Stimulated activated naive CD4-positive, alpha-beta T cell (primary cell): Measurements from ENCODE around the gene LHPP.

ENCODE experiments used
- DNase-seq, 6 experiments: peaks; one replicate each; lab custom pipeline; 2025; lab: John Stamatoyannopoulos, UW

The LHPP gene

DNA sequence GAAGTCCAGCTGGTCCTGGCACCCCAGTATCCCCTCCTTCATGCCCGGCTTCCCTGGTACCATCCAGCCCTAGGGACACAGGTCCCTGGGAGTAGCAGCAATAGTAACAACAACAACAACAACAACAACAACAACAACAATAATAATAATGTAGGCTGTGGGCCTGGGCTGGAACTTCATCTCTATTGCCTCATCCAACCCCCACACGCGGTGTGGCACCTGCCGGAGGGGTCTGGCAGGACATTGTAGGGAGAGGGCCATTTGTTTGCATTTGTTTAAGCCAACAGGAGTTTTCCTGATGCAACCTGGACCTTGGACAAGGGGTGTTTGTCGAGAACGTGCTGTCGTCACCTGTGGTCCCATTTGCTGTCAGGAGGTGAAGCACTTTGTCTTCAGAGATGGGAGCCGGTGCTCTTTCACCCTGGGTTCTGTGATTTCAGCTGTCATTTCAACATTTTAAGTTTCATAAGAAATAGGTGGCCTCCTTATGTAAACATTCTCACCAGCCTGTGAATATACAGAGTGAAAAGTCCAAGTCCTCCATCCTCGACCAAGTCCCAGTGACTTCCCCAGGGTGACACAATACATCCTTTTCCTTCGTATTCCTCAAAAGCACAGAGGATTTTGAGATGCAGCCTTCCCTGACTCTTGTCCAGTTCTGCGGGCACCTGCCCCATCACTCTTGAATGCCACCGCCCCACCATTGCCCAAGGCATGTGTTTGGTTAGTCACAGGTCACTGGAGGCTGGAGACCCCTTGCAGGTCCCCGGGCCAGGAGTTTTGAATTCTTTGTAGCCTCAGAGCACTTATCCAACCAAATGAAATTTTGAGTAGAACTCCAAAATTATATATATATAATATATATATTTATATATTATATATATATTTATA is 9.2 kb downstream of the LHPP start:
- no peak for DNase-seq

DNA sequence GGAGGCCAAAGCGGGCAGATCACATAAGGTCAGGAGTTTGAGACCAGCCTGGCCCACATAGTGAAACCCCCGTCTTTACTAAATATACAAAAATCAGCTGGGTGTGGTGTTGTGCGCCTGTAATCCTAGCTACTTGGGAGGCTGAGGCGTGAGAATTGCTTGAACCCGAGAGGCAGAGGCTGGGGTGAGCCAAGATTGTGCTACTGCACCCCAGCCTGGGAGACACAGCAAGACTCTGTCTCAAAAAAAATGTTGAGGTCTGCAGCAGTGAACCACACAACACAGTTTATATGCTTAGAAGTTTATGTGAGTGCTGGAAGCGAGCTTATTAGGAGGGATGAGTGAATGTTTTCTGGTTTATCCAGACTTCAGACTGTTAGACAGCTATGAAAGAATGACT is 10.4 kb downstream of the LHPP start:
- DNase-seq: no peak

DNA sequence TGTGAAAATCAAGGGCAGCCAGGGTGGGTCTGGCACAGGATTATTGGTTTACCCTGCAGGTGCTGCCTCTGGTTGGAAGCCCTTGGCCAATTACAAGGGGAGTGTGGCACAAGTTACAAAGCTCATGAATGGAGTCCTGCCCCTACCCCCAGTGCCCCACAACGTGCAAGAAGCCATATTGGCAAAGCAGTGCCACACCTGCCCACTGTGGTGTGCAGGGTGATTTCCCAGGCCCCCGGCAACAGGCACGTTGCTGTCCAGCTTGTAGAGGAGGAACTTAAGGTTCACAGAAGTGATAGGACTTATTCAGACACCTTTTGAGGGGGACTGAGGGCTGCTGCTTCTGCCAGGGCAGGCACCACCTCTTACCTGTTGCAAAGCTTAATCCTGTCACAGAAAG is 11.4 kb downstream of the LHPP start:
- no peak for DNase-seq

DNA sequence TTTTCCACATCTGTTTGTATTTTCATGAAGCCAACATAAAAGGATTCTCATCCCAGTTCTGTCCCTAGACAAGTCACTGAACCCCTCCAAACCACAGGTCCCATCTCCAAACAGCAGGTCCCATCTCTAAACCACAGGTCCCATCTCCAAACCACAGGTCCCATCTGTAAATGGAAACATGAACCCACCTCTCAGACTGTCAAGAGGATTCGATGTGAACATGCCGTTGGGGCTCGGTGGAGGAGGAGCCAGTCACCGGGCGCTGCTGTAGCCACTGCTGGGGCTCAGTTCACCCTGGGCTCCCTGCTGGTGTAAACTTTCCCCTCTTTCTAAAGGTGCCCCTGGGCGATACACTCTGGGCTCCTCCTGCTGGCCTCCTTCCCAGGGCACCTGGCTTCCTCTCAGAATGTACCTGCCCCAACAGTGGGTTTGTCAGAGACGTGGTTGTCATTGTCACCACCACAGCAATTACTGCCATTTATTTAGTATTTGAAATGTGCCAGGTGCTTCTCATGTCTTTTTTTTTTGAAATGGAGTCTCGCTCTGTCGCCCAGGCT is 13.0 kb downstream of the LHPP start:
- DNase-seq: no peak

DNA sequence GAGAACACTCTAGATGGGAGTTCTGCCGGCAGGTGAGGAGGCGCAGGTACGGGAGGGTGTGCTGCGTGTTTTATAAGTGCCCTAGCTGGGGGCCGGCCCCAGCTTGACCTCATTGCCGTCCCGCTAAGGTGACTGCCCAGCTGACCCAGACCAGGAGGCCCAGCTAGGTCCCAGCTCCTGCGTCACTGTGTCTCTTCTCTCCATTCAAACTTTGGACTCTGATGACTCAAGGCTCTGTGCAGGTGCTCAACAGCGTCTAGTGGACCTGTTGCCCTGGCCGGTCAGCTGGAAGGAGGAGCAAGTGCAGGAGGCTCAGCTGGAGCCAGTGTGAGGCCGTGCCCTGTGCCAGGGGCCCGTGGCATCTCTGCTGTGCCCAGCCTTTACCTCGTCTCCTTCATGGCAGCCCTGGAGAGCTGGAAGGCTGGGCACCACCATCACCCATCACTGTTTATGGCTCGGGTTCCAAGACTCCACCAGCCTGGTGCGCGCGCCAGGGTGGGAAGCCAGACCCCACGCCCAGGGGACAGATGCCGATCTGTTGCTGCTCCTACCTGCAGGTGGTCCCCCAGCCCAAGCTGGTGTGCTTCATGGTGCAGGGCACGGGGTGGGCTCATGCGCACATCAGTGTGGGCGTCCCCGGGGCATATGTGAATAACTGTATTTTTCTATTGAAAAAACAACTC is 14.6 kb downstream of the LHPP start:
- DNase-seq: no peak

DNA sequence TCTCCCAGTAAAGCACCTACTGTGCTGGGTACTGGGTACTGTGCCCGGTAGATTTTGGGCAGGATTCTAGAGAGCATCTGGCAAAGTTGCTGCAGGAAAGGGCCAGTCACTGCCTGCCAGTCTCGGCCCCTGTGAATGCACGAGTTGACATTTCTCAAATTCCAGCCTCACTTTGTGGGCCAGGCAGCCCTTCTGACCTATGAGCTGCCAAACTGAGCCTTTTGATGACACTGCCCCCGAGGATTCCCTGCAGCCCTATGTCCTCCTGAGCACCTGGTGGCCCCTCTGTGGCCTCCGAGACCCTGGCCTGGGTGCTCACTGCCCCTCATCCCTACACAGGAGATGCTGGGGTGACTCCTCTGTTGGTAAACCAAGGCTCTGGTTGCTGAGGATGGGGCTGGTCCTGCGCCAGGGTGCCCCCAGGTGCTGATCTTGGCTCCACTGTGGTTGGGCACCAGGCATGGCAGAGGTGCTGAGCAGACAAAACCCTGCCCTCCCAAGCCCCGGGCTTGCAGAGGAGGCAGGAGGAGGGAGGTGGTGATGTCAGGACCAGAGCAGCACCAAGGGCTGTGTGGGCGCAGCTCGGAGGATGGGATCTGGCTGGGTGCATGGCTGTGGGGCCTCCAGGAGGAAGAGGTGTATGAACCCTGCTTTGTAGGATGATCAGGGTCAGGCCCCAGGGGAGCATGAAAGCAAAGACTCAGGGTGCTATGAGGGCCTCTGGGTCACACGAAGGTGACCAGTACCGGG is 16.2 kb downstream of the LHPP start:
- no peak for DNase-seq

DNA sequence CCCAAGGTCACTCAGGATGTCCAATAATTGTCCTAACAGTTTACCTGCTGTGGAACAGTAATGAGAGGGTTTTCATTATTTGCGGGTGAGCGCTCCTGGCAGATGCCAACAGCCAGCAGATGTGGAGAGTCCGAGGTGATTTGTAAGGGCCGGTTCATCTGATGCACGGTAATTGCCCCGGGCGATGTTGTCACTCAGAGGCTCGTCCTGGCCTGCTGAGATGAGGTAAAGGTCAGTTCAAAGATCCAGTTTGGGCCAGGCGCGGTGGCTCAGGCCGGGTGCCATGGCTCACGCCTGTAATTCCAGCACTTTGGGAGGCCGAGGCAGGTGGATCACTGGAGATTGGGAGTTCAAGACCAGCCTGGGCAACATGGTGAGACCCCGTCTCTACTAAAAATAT is 16.9 kb downstream of the LHPP start:
- DNase-seq: no peak

DNA sequence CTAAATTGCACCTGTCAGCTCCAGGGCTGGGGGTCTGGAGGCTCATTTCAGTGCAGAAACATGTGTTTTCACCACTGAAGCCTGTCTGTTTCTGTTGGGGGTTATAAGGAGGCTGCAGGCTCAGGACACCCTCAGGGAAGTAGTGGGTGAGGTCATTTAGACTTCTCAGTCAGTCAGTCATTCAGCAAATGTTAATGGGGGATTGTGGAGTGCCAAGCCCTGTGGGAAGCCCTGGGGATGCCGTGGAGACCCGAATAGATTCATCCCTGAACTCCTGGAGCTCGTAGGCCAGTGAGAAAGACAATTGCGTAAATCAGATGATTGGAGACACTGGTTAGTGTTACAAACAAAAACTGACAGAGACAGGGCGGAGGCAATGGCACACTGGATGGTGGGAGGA is 19.2 kb downstream of the LHPP start:
- DNase-seq: no peak

DNA sequence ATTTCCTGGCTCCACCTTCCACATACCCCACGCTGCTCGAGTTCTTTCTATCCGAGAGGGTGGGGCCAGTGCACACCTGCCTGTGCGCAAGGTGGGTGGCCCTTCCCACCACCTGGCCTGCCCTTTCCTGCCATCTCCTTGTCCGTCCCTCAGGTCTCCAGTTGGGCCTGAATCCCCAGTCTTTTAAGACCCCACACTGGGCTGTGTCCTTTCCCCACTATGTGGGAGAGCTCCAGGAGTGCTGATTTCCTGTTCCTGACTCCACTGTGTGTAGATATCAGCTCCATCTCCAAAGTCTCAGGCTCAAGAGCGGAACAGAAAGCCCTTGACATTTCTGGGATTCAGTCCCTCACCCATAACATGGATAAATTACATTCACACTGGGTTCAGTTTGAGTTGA is 20.1 kb downstream of the LHPP start:
- DNase-seq: no peak

DNA sequence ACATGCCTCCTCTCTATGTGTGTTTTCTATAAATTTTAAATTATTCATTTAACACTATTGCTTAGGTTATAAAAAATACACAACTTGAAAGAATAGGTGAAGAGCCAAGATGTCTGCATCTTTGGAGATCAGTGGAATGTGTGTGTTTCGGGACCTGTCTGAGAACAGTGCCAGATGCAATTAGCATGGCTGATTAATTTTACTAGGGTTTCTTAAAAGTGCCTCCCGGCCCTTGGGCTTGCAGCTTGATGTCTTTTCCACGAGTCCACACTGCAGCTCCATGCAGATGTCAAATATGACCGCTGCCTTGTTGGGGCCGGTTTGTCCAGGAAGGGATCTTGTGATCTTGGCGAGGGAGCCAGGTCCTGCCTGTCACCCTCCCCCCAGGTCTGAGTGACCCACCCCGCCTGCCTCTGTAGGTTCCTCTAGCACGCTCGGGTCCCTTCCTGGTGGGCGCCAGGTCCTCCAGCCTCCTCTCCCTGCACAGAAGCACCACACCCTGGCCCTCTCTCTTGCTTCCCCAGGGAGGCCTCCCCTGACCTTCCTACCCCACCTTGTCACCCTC is 20.7 kb downstream of the LHPP start:
- no peak for DNase-seq

DNA sequence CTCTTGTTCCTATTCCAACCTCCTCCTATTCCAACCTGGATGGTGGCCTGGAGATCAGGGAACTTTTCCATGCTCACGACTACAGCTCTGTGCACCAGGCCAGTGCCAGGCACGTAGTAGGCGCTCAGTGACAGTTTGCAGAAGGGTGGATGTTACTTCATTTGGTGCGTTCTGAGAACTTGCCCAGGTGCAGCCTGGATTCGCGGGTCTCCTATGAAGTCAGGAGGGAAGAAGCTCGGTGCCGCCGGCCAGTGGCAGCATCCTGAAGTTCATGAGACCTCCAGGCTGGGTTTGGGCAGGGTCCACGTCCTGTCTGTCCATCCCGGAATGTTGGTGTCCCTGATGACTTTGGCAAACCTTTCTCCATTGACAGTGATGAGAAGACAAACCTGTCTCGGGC is 21.3 kb downstream of the LHPP start:
- no peak for DNase-seq

DNA sequence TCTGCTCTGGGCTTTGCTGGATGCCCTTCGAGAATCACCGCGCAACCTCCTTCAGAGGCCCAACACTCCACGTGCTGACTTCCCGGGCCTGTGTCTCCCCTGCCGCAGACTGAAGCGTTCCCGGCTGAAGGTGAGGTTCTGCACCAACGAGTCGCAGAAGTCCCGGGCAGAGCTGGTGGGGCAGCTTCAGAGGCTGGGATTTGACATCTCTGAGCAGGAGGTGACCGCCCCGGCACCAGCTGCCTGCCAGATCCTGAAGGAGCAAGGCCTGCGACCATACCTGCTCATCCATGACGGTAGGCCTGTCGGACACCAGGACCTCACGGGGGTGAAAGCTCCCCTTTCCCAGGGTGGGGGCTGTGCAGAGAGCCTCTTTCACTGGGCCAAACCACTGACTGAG is 22.4 kb downstream of the LHPP start:
- no peak for DNase-seq

DNA sequence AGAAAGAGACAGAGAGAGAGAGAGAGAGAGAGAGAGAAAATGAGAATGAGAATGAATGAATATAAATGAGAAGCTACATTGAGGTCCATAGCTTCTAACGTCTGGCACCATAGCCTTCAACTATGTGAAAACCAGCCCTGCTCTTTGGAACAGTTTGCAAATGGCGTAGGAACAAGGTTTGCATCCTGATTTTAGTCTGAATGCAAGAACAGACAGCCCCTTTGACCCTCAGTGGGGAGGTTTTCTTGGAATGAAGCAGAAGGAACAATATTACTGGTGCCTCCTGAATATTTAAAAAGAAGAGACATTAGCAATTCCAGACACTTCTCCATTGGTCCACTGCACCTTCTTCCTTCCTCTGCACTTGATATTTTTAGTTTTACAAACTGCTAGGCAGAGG is 23.0 kb downstream of the LHPP start:
- DNase-seq: no peak

DNA sequence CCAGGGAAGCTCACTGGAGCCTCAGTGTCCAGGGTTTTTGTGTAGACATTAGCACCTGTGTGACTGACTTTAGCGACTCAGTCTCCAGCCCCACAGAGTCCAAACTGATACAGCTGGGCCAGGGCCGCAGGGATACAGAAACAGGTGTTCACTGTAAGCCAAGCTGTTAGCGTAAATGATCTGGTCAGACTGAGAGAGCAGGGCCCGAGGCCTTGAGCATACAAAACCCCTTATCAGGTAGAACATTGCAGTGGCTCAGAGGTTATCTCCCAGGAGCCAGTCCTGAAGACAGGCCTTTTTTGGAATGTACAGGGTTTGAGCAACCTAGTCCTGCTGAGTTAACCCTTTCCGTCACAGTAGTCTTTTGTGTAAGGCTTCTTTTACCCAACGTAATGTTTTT is 25.0 kb downstream of the LHPP start:
- no peak for DNase-seq

DNA sequence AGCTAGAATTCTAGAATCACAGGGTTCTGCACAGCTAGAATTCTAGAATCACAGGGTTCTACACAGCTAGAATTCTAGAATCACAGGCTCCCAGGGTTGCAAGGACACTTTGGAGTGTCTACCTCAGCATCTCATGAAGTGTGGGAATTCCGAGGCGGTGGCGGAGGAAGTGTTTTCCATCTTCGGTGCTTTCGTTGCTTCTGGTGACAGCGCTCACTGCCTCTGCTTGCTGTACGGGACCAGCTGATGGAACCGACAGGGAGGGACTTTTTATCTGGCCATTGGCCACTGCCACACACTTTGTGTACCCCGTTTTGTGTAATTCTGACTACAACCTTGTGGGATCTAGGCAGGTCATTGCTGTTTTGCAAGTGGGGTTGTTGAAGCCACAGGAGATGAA is 29.5 kb downstream of the LHPP start:
- no peak for DNase-seq

DNA sequence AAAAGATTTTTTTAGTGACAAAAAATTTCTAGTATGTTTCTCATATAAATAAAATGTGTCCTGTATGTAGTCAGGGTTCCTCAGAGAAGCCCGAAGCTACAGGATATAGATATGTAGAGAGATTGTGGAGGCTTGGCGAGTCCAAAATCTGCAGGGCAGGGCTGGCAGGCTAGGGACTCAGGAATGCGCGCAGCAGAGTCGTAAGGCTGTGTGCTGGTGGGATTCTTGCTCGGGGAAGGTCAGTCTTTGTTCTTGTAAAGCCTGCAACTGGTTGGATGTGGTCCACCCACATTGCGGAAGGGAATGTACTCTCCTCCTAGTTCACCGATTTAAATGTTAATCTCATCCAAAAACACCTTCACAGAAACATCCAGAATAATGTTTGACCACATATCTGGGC is 30.6 kb downstream of the LHPP start:
- DNase-seq: no peak

DNA sequence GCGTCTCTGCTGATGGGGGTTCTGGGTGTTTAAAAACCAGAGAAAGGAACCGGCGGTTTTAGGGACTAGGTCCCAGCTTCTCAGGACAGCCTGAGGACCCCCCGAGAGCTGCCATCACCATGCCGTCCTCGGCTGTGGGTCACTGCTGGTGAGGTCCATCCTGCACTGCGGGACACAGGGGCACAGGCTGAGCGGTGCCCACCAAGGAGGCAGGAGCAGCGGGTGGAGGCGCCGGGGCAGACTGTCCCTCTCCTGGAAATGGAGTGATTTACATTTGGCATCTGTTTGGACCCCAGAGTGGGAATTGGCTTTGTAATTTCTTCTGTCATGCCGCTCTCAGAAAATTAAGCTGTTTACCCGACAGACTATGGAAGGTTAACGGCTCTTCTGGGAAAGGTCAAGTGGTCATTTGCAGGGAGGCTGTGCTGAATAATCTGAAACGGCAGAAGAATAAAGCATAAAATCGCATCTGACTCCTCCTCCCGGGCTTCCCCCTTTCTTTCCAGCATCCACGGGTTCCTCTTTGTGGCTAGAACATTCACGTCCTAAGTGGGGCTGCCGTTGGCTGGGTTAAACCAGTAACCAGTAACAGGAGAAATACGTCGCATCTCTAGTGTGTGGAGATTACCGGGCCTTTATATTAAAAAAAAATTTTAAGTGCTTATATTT is 31.7 kb downstream of the LHPP start:
- DNase-seq: no peak

DNA sequence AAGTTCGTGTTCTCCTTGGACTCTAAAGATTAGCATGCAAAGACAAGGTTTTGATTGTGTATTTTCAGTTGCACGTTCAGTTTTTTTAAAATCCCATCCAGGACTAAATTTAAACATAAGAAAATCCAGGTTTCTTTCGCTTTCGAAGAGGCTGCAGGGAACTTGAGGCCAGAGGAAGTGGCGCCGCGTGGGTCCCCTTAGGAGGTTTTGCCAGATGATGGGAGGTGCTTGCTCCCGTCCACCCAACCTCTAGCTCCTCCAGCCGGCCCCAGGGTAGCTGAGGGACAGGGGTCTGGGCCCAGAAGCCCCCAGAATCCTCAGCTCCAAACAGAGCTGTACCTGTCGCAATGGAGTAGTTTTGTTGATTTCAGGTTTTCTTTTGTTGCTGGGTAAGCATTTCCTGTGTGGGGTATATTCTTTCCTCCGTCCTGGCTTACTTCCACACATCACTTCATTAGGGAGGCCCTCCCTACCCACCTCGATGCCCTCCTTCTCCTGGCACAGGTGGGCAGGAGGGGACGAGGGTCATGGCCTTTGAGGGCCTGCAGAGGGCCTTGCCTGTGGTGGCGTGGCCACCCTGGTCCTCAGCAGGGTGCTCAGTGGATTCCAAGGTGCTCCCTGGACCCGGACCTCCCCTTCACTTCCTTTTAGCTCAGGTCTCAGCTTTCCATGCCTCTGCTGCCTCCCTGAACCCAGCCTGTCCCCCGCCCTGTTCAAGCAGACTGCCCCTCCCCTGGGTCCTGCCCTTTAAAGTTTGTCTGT is 32.6 kb downstream of the LHPP start:
- no peak for DNase-seq

DNA sequence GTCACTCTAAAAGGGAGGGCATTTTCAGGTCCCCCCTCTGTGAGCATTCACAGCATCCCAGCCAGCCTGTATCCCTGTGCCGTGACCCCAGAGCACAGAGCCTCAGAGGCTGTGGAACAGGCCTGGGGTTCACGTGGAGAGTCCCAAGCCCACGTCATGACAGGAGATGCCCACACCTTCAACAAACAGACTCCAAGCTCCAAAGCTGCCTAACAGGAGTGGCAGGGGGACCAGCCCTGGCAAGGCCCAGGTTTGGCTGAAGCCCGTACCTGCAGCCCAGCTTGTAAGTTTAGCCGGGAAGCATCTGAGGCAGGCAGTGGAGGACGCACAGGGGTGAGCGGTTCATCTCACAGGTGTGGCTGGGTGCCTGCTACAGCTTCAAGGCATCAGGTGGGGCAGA is 33.5 kb downstream of the LHPP start:
- DNase-seq: no peak

DNA sequence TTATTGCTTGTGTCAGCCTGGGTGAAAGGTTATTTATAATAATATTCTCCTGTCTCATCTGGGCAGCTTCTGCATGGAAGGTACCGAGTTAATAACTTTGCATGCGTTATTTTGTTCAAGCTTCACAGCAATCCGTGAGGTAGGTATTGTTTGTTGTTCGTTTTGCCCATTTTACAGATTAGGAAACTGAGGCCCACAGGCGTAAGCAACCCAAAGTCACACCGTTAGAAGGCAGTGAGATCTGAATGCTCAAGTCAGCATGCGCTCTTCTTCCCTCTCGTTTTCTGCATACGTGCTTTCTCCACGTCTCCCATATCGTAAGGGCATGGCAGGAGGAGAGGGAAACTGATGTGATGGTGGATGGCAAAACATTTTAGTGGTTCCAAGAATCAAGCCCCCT is 34.1 kb downstream of the LHPP start:
- no peak for DNase-seq

DNA sequence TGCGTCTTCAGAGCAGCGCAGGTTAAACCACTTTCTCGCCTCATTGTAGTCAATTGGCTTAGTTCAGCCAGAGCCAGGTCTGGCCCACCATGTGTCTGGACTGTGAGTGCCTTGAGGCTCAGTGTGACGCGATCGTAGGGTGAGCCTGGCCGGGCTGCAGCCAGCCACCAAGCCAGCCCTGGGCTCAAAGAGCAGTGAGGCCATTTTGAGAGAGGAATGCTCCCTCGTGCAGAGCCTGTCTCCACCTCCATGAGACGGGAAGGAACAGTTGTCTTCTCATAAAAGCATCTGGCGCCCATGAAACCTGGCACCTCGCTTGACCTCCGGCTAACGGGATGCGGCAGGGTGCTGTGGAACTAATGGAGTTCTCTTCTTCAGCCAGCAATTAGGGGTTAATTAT is 34.5 kb downstream of the LHPP start:
- no peak for DNase-seq
